Measurements from ENCODE around the gene GLI2.

GLI2 gene

DNA sequence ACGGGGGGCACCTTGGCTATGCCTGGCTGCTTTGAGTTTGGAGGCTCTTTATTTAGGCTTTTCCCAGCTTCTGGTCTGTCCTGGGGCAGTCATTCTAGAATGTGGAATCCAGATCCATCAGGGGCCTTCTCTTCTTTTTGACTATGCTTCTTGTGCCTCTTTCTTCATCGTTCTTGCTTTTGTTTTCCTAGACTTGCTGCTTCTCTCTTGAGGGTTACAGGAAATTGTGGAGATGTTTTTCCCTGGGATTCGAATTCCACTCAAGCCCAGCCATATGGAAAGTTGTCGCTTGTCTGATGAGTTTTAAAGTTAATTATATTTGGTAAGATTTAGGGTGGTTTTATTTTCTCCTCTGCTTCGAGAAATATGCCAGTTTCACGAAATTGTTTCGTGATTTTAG lies 2.4 kb downstream of the GLI2 start:
- no peak for DNase-seq (ENCODE audit: low spot score)

DNA sequence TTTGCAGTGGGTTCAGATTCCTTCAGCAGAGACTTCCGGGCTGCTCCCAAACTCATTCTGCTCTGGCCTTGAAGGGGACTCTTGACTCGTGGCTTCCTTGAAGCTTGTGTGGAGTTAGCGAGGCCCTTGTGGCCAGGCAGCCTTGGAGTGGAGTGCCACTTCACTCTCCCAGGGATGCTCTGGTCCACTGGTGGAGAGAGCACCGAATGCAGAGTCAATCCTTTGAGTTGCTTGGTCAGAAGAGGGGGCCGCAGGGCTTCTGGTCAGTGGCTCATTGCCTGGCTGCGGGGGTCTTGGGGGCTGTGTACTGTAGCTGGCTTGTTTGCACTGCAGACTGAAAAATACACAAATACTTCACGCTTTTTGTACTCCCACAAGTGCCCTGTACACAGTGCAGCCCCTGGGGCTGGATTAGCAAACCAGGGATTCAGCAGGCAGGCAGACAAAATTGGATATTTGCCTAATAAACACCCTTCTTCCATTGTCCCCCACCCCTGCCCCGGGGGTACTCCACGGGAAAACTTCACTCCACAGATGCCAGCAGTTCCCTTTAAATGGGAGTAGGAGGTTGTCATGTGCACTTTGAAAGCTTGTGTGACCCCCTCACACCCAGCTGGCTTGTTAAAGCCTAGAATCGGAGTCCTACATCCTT lies 3.2 kb downstream of the GLI2 start:
- no peak for DNase-seq (ENCODE audit: low spot score)

DNA sequence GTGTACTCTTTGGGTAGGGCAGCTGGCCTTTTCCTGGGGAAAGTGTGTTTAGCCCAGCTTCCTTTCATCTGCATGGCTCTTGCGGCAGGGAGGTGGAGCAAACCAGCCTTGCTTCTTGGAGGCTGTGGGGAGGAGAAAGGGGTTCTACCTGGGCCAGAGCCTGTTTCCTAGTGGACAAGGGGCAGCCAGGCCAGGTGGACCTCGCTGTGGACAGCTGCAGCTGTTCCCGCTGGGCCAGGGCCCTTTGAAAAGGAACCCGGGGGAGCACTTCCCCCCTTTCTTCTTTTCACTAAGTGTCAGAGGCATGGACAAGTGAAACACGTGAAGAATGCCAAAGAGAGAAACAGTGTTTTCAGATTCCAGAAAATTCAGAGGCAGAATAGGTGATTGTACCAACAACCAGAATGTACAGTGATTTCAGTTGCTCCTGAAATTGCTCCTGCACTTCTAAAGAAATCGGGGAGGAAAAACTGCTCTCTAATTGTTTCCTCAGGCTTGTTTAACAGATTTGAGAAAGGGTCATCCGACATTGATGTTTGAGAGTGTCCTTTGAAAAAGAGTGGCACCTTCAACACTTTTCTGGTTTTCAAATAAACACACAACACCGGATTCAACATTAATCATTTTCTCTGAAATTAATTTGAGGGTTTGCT lies 3.9 kb downstream of the GLI2 start:
- no peak for DNase-seq (ENCODE audit: low spot score)

DNA sequence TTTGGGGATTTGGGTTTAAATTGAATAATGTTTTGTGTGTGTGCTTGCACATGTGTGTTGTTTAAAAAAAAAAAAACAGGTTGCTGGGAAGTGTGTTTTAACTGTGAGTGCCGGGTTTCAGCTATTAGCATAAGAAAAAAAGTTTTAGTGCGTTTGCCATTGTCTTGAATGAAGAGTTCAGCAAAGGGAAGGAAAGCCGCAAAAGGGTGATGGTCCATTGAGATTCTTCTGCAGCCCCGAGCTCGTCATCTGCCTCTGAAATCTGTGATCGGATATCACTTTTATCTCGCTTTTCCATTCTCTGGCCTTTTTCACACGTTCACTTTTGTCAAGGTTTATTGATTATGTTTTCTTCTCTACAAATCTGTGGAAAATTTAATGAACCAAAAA lies 4.7 kb downstream of the GLI2 start:
- DNase-seq (ENCODE audit: low spot score) = no peak

DNA sequence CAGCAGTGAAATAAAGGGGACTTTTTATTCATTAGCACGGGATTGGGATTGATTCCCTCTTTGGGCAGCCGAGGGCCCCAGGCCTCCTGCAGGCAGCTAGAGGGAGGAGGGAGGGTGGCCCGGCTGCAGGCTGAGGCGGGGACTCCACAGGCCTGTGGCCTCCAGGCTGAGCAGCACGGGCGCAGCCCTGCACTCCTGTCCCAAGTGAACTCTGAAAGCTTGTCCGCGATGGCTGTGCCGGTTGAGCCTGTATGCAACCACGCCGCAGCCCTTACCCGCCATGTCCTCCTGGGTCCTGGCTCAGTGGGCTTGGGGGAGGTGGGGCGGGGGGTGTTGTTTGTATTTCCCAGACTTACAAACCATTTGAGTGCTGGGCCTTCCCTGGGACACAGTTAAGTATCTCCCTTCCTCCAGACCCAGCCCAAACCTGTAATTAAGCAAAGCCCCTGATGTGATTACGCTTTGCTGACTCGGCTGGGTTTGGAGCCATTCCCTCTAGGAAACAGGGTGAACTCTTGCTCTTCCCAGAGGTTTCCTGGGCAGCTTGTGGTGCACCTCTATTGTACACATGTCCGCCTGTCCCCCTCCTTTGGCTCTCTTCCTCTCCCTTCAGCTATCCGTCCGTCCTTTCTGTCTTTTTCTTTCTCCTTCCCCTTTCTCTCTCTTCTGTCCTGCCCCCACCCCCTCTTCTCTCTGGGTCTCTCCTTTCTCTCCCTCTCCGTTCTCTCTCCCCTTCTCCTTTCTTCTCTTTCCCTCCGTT lies 5.3 kb downstream of the GLI2 start:
- no peak for DNase-seq (ENCODE audit: low spot score)

DNA sequence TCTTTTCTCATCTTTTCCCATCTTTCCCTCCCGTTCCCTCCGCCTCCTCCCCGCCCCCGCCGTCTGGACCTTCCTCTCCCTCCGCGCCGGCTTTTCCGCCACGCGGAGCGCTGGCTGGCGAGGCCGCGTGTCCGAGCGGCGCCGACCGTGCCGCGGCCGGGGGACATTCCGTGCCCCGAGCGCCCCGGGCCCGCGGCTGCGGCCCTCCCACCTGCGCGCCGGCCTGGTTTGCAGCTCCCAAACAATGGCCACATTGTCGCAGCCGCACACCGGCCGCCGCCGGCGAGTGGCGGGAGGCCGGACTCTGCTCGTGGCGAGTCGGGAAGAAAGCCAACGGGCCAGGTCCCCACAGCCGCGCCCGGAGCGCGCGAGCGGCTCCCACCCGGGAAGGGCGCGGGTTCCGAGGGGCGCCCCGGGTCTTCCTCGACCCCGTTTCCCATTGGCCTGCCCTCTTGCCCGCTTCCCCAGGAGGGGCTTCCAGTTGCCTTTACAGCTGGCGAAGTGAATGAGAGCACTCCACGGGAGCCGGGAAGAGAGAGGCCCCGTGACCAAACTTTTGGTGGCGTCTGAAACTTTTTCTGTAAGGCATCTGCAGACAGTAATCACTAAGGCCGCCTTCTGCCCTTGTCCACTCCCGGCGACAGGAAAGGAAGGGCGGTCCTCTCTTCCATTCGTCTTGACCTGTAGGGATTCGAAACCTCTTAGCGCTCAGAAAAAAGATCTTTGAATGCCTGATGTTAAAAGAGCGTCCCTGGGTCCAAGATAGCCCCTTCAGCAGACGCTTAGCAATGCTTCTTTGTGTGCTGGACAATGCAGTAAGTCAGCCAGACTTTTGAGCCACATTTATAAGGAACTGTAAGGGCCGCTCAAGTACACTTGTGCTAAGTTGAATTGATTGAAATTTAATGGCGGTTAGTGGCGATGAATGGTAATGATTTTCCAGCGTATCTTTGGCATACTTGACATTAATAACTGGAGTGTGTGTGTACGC lies 6.2 kb downstream of the GLI2 start:
- DNase-seq (ENCODE audit: low spot score) = no peak

DNA sequence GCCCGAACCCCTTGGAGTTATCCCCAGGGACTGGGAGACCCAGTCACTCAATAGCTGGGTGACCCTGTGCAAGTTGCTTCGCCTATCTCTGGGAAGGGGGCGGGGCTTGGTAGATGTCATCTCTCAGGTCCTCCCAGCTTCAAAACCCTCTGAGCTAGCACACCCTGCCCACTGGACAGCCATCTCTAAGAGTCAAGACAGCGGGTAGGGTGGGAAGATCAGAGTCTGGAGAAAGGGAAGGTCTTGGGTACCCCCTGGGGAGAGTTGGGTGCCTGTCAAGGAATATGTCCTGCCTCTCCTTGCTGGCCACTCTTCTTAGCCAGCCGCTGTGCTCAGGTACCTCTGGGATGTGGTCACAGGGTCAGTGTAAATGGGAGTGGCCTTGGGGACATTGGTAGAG lies 8.0 kb downstream of the GLI2 start:
- no peak for DNase-seq (ENCODE audit: low spot score)

DNA sequence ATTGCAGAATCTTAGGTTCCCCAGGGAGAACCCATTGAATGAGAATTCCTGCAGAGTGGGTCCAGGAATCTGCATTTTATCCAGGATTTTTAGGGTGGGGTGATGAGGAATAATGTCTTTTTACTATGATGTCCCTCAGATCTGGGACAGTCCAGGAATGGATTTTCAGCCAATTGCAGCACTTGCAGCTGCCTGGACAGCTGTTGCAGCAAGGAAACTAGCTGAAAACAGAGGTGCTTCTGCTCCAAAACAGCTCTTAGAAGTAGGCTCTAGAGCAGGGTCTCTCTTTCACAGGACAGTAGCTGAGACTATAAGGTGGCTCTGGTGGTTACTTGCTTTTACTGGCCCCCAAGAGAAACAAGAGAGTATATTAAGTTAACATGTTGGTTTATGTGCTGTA lies 9.1 kb downstream of the GLI2 start:
- no peak for DNase-seq (ENCODE audit: low spot score)

DNA sequence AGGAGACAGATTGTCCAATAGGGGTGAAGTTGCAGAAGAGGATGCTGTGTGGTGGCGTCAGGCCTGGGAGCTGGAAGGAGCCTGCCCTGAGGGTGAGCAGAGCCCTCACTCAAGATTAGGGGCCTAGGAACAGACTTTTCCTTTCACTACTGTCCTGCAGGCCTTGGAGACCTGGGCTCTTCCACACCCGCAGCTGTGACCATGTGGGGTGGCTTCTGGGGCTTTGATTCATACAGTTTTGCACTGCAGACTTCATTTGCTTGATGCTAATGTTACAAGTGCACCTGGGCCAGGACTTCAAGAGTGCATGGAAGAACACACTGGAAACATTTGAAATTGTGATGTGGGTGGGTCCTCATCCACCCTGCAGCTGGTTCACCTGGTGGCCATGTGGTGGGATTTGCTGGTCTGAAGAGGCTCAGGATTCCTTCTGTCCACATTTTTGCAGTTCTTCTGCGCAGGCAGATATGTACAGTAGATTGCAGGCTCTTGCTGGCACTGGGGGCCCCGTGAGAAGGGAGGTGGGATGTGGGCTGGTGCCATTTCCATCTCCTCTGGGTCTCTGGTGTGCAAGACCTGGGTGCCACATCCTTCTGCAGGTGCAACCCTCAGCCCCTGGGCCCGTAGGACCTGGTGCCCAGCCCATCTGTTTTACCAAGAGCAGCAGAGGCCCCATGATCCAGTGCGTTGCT lies 9.9 kb downstream of the GLI2 start:
- no peak for DNase-seq (ENCODE audit: low spot score)

DNA sequence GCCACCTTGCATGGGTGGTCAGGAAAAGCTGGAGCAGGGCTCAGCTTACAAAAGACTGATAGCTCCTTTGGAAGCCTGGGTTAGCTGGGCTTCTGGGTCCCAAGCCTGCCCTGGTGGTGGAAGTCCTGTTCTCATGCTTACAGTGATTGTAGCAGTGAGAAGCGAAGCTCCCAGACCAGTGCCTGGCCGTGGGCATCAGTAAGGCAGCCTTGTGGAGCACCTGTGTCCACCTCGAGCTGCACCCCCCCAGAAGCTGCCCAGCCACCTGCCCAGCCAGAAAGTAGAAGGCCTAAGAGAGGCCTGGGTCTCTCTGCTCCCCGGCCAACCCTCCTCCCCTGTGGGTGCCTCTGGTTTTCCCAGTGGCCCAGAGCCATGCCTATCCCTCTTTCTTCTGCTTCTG lies 10.5 kb downstream of the GLI2 start:
- no peak for DNase-seq (ENCODE audit: low spot score)

DNA sequence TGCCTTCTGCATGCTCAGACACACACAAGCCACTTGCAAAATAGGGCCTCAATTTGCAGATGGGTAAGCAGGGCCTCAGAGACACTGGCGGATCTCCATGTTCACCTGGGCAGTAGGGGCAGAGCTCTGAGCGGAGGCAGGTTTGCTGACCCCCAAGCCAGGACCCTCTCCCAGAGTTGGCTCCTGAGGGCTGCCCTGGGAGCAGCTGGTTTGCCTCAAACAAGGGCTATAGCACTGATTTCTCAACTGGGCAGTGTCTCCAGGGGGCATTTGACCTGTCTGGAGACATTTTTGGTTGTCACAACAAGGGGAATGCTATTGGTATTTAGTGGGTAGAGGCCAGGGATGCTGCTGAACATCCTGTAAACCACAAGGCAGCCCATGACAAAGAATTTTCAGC lies 11.6 kb downstream of the GLI2 start:
- no peak for DNase-seq (ENCODE audit: low spot score)

DNA sequence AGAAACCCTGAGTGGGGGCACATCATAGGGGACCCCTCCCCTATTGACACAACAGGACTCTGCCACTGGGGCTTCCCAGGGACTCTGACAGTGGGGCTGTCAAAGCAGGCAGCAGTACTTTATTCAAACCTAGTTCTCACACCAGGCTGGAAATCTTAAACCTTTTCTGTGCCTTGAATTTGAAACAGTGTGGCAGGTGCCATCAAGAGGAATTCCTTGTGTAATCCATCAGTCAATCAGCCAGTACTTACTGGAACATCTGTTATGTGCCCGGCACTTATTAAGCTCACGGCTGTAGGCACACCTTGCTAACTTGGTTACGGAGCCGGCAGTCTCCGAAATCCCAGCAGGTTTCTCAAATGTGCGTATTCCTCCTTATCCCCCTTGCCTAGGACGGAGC lies 12.0 kb downstream of the GLI2 start:
- DNase-seq (ENCODE audit: low spot score) = no peak

DNA sequence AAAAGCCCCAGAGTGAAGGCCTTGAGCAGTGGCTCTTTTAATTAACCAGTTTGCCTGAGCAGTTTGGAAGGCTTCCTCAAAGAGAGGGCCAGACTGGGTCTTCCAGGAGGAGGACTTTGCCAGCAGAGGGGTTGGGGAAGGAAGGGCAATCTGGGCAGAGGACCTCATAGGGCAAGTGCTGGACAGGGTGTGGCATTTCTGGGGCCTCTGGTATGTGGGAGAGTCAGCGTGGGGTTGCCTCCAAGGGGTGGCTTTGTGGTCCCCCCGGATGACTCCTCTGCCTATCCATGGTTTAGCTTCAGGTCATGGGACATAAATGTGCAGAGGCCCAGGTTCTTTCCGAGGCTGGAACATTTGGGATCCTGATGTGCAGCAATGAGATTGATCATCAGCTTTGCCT lies 12.6 kb downstream of the GLI2 start:
- no peak for DNase-seq (ENCODE audit: low spot score)

DNA sequence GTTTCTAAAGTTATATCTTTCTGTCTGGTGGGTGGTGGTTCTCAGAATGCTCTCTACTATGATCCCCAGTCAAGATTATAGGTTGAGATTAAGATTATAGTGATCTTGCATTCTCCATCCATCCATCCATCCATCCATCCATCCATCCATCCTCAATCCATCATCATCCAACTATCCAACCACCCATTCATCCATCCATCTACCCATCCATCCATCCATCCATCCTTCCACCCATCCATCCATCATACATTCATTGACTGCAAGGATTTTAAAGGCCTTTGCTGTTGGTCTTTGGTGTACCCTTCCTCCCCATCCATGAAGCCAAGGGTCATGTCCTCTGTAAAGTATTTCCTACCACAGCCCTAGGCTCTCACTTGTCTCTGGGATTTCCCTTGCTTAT lies 13.1 kb downstream of the GLI2 start:
- DNase-seq (ENCODE audit: low spot score) = no peak

DNA sequence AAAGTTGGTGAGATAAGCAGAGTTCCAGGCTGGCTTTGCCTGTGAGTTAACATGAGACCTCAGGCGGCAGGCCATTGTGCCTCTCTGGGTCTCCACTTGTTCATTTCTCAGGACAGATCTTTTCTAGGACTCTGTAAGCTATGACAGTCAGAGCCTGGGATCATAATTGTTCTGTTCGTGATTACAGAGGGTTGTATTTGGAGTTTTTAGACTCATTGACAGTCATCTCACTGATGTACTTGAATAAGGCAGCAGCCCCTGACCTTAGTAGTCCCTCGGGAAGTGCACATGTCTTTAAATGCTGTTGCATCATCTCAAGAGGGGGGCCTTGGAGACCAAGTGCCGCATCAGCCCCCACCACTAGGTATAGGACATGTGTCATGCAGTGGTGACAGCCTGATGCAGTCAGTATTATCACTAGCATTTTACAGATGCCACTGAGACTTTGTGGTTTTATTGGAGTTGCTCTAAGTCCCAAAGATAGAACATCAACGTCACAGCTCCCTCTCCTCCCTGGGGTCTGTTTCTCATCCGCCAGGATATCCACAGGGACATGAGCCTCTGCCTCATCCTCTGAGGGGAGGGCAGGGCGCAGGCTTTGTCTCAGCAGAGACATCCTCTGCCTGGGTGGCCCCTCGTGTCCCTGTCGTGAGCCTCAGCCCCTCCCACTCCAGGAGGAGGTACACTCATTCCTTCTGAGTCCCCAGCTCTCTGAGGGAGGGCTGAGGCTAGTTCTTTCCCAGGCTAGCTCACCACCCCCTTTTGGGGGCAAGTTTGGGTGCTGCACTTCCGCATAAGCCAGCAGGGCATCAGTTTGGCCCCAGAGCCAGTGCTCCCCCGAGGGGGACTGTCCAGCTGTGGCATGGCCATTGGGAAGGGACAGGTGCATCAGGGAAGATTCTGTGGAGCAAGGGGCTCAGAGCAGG lies 14.1 kb downstream of the GLI2 start:
- no peak for DNase-seq (ENCODE audit: low spot score)

DNA sequence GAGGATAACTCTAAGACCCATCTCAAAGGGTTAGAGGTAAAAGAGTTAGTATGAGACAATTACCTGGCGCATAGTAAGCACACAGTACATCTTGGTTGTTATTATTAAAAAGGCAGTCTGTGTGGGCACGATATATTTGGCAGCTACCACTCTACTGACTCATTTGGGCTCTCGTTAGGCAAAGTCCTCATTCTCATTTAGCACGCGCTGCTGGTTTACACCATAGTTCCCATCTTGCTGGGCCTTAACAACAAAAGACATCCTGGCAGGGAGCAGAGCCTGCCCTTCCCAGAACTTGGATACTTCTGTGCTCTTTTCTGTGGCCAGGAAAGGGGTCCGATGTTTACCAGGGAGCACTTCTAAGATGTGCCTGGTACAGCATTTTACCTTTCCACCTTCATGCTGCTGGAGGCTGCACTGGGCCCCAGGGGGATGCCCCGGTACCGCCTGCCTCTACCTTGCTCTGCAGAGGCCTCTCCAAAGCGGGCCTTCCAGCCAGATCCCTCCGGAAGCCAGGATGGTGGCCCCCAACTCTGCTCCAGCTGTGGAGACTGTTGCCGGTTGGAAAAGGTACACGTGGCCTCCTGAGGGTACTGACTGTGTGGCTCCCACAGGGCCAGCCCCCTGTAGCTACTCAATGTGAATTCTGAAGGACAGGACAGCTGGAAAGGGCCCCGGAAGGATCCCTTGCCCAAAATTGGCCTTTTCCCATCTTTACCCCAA lies 15.0 kb downstream of the GLI2 start:
- DNase-seq (ENCODE audit: low spot score) = no peak

DNA sequence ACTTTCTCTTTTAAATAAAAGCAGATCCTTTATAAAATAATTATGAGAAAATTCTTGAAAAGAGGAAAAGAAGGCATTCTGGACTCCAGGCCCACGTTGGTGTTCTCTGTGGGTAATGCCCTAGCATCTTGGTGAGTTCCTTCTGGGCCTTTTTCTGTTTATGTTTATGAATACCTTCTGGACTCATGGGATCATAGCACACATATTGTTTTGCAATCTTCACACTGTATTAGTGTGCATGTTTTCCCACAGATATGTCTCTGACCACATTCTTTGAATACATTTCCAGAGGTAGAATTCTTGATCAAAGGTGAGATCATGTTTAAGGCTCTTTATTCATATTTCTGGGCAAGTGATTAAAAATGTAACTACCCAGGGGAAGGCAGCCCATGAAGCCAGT lies 15.9 kb downstream of the GLI2 start:
- DNase-seq (ENCODE audit: low spot score) = no peak

DNA sequence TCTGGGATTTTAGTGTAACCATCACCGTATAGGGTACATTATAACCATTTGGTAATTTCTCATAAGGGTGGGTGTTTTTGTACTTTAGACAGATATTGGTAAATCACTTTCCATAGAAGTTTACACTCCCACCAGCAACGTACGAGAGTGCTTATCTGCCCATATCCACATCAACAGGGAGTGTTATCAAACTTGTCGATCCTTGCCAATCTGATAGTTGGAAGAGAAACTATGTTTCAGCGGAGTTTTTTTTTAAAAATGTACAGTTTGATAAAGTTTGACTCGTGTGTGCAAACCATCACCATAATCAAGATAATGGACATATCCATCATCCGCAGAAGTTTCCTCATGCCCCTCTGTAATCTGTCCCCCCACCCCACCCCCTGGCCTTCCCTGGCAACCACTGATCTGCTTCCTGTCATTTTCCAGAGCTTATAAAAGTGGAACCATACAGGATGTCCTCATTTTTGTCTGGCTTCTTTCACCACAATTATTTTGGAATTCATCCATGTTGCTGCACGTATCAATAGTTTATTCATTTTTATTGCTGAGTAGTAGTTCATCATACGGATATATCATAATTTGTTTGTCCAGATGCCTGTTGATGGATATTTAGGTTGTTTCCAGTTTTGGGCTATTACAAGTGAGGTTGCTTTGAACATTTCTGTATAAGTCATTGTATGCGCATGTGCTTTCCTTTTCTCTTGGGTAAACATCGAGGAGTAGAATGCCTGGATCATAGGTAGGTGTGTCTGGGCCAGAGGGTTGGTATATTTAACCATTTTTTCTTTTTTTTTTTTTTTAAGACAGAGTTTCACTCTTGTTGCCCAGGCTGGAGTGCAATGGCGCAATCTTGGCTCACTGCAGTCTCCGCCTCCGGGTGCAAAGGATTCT lies 18.6 kb downstream of the GLI2 start:
- no peak for DNase-seq (ENCODE audit: low spot score)
